ENCODE measurements around the gene POLR2E. TPM values are rescaled to one million over a fixed set of nuclear protein-coding genes. Genes with fewer than 3 reads are reported as not detected.

Gene POLR2E
- total RNA-seq, 2 experiments from 2014 or later: 271 to 282 TPM

DNA sequence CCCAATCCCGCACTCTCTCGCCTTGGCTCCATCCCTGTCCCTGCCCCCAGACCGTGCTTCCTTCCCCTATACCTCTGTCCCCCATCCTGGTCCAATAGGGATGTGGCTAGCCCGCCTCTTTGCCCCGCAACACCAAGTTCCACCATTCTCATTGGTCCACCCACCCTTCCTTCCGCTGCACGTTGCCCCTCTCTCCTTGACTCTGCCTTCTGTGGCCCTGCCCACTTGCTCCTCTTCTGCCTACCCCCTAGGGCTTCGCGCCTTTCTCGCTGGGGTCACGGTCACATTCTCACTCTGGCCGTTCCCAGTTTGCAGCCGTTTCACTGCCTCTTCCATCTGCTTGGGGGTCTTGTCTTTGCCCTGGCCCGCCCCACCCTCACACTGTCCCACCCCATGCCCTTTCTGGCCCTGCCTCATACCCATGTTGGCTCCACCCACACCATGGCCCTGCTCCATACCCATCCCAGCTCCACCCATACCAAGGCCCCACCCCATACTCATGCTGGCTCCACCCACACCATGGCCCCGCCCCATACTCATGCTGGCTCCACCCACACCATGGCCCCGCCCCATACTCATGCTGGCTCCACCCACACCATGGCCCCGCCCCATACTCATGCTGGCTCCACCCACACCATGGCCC, 32.7 kb downstream of the POLR2E start:
- POLR2A ChIA-PET: no interaction called here
- no peak overlapping the region for H3K27ac Mint-ChIP-seq
- intact Hi-C loops (cut with micrococcal nuclease): no loop called here
- no peaks in the 10 kb centered on the region for H3K27me3 Mint-ChIP-seq
- peak; percentile 22 for ATAC-seq
- DNase-seq: no peak
- peaks cover 12% of the 10 kb centered on the region for H3K36me3 Mint-ChIP-seq (ENCODE audit: low read depth)
- peaks cover 33% of the 10 kb centered on the region for H3K4me1 Mint-ChIP-seq (ENCODE audit: low read depth)
- H3K4me3 Mint-ChIP-seq: no peak overlapping the region
- peaks cover 5% of the 10 kb centered on the region for H3K9me3 Mint-ChIP-seq
- TF ChIP-seq, protein P1, sequence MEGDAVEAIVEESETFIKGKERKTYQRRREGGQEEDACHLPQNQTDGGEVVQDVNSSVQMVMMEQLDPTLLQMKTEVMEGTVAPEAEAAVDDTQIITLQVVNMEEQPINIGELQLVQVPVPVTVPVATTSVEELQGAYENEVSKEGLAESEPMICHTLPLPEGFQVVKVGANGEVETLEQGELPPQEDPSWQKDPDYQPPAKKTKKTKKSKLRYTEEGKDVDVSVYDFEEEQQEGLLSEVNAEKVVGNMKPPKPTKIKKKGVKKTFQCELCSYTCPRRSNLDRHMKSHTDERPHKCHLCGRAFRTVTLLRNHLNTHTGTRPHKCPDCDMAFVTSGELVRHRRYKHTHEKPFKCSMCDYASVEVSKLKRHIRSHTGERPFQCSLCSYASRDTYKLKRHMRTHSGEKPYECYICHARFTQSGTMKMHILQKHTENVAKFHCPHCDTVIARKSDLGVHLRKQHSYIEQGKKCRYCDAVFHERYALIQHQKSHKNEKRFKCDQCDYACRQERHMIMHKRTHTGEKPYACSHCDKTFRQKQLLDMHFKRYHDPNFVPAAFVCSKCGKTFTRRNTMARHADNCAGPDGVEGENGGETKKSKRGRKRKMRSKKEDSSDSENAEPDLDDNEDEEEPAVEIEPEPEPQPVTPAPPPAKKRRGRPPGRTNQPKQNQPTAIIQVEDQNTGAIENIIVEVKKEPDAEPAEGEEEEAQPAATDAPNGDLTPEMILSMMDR (IDR thresholded peaks at IDR 0.05): no peak
- CTCF ChIA-PET: interaction anchor here (1.0 kb wide), 1 partner anchor 20 kb away, joined by 3 read pairs; no protein-coding TSS in a partner anchor

DNA sequence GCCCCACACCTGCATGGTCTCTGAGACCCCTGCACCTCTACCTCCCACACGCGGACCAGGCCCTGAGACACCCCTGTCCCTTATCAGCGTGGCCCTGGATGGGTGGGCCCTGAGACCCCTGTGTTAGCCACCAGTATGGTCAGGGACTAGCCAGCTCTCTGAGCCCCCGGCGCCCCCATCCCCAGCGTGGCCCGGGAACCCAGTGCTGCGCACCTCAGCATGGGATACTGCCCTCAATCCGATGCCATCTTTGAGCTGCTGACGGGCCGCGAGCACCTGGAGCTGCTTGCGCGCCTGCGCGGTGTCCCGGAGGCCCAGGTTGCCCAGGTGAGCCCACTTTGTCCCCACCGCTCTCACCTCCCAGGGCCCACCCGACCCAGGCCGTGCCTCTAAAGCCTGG, 33.2 kb downstream of the POLR2E start:
- intact Hi-C loops (cut with micrococcal nuclease): no loop called here
- peaks cover 8% of the 10 kb centered on the region for H3K9me3 Mint-ChIP-seq
- POLR2A ChIA-PET: no interaction called here

DNA sequence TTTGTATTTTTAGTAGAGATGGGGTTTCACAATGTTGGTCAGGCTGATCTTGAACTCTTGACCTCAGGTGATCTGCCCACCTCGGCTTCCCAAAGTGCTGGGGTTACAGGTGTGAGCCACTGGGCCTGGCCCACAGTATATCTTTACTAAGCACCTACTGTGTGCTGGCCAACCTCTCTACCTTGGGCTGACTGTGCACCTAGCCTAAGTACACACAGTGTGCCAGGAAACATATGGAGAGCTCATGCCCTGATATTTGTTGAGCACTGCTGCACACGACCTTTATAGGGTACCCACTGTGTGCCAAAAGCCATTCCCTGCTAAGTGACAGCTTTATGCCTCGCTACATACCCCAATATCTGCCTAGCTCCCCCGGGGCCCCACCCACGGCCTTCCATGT, 34.5 kb downstream of the POLR2E start:
- H3K27me3 Mint-ChIP-seq: no peaks in the 10 kb centered on the region
- ATAC-seq: no peak
- ChIA-PET CTCF (interaction anchor here (1.4 kb wide), 1 partner anchor 184 kb away, joined by 4 read pairs; no protein-coding TSS in a partner anchor), POLR2A (no interaction called here)
- H3K4me1 Mint-ChIP-seq (ENCODE audit: low read depth): peaks cover 27% of the 10 kb centered on the region
- intact Hi-C loops (cut with micrococcal nuclease): no loop called here
- H3K4me3 Mint-ChIP-seq: no peak overlapping the region
- no peak overlapping the region for H3K27ac Mint-ChIP-seq
- H3K9me3 Mint-ChIP-seq: peaks cover 15% of the 10 kb centered on the region
- TF ChIP-seq, protein P1 (IDR thresholded peaks at IDR 0.05): no peak
- DNase-seq: no peak
- H3K36me3 Mint-ChIP-seq (ENCODE audit: low read depth): peaks cover 28% of the 10 kb centered on the region

More for the DNA sequence above, 33.2 kb downstream of the POLR2E start:
- Mint-ChIP-seq H3K36me3 (ENCODE audit: low read depth) (peaks cover 17% of the 10 kb centered on the region), H3K27ac (no peak overlapping the region), H3K27me3 (no peaks in the 10 kb centered on the region), H3K4me1 (ENCODE audit: low read depth) (peaks cover 36% of the 10 kb centered on the region), H3K4me3 (no peak overlapping the region)
- TF ChIP-seq, protein P1 (IDR thresholded peaks at IDR 0.05): no peak
- ATAC-seq: no peak
- DNase-seq: no peak
- CTCF ChIA-PET: interaction anchor here (1.0 kb wide), 1 partner anchor 19 kb away, joined by 3 read pairs; no protein-coding TSS in a partner anchor

DNA sequence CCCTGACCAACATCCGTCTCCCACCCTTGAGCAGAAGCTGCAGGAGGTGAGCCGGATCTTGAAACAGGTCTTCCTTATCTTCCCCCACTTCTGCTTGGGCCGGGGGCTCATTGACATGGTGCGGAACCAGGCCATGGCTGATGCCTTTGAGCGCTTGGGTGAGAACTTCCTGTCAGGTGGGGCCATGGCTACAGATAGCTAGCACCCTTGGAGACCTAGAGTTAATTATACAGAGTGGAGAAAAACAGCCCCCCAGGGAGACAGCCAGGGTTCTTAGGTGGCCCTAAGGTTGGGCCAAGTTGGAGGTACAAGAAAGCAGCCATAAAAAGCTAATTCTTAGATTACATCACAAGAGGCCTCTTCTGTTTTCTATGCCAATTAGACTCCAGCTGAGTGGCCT, 37.1 kb downstream of the POLR2E start:
- ChIA-PET CTCF (interaction anchor here (1.0 to 3.3 kb wide), 7 partner anchors 8 to 208 kb away, joined by 3 to 14 read pairs (median 4); partner anchors contain the start of genes ABCA7 and ARHGAP45), POLR2A (interaction anchor here (0.6 to 1.7 kb wide), 3 partner anchors 9 to 24 kb away, joined by 3 to 6 read pairs (median 3); partner anchors contain the start of gene ARHGAP45)
- ATAC-seq (no peak), DNase-seq (no peak)
- H3K4me1 Mint-ChIP-seq (ENCODE audit: low read depth): peaks cover 11% of the 10 kb centered on the region
- TF ChIP-seq, protein P1 (IDR thresholded peaks at IDR 0.05): no peak
- peaks cover 33% of the 10 kb centered on the region for H3K36me3 Mint-ChIP-seq (ENCODE audit: low read depth)
- H3K27me3 Mint-ChIP-seq: no peaks in the 10 kb centered on the region
- H3K4me3 Mint-ChIP-seq: no peak overlapping the region
- H3K9me3 Mint-ChIP-seq: peaks cover 14% of the 10 kb centered on the region
- H3K27ac Mint-ChIP-seq: peak overlapping the region; percentile 43
- intact Hi-C loops (cut with micrococcal nuclease): no loop called here

Measured in activated CD8-positive, alpha-beta T cell treated with anti-CD3 and anti-CD28 coated beads for 36 hours (primary cell).